ENCODE measurements around the gene EXOSC2. TPM values are rescaled to one million over a fixed set of nuclear protein-coding genes. Genes with fewer than 3 reads are reported as not detected.

Gene EXOSC2
- total and polyA plus RNA-seq, 2 of the 8 experiments (the other 6 are each of a cell fraction or from before 2014, with no cell fraction given), result 47.8 to 93.6 TPM

- CTCF ChIA-PET (ENCODE audit: partially characterized antibody), result interaction anchor here (0.7 to 3.6 kb wide), 6 partner anchors 20 to 909 kb away, joined by 3 to 14 read pairs (median 4); no protein-coding TSS in a partner anchor
- peaks cover 0 to 61% of the 10 kb centered on the region in 2 experiments; a peak in 3 of 4 replicates for H3K79me2 ChIP-seq (ENCODE audit: control insufficient read depth in 1 of 2, insufficient read depth in 2 of 2, low read length in 2 of 2)
Measured at GRCh38 chr9:130736834-130737233, 43.3 kb downstream of the EXOSC2 start.

More at GRCh38 chr9:130736834-130737233, 43.3 kb downstream of the EXOSC2 start:
- 91% methylated on average over 1 of the region's 1 CpG; no CpG with 5 or more reads in 1 of the 2 experiments for WGBS, 2 experiments (ENCODE audit: extremely low coverage in 1 of 2, insufficient coverage in 1 of 2, insufficient read length in 1 of 2, insufficient replicate concordance in 2 of 2, low coverage in 1 of 2, low lambda C conversion rate in 2 of 2, missing lambda C conversion rate in 1 of 2)
- Histone ChIP-seq H3K4me2 (ENCODE audit: insufficient read depth in 1 of 2, low read depth in 2 of 2, low read length in 2 of 2) (no peak overlapping the region), H3K9ac (replicated peaks in 1 of 4; ENCODE audit: extremely low read depth in 1 of 4, low read depth in 3 of 4, low read length in 3 of 4) (no peak overlapping the region), H3K4ac (replicated peaks; ENCODE audit: insufficient read length, low read depth, low read length) (no peak overlapping the region), H4K5ac (ENCODE audit: insufficient read length, low read depth, low read length) (no peak overlapping the region), H2BK20ac (ENCODE audit: low read length) (no peak overlapping the region), H3K27me3 (replicated peaks in 1 of 4; ENCODE audit: control insufficient read depth in 3 of 4, extremely low read depth in 1 of 4, insufficient read depth in 3 of 4, low read length in 3 of 4) (peaks cover 0 to 1% (median 0%) of the 10 kb centered on the region in 4 experiments; a peak in 1 of 7 replicates), H3K18ac (ENCODE audit: extremely low read depth, low read length) (no peak overlapping the region), H2BK12ac (ENCODE audit: low read depth, low read length) (no peak overlapping the region), H3K14ac (ENCODE audit: insufficient read length) (no peak overlapping the region), H3K4me3 (ENCODE audit: extremely low read depth in 1 of 4, insufficient read depth in 2 of 4, low read depth in 3 of 4, low read length in 4 of 4) (no peak overlapping the region), H2BK15ac (ENCODE audit: low read length) (no peak overlapping the region), H4K8ac (ENCODE audit: extremely low read depth, insufficient read depth, low read length) (no peak overlapping the region), H2BK120ac (replicated peaks; ENCODE audit: low read depth, low read length) (no peak overlapping the region), H2AK5ac (ENCODE audit: low read depth, low read length) (no peak overlapping the region), H3K23ac (ENCODE audit: insufficient read length) (no peak overlapping the region), H4K91ac (replicated peaks; ENCODE audit: insufficient read length, low read length) (no peak overlapping the region), H4K20me1 (replicated peaks in 1 of 2; ENCODE audit: control insufficient read depth in 1 of 2, insufficient read depth in 2 of 2, low read length in 2 of 2) (peaks cover 0 to 2% of the 10 kb centered on the region in 2 experiments), H3K56ac (replicated peaks; ENCODE audit: insufficient read length, low read depth, low read length) (no peak overlapping the region), H3K36me3 (ENCODE audit: control insufficient read depth in 2 of 4, insufficient read depth in 4 of 4, low read length in 3 of 4) (no peaks in the 10 kb centered on the region), H2BK5ac (ENCODE audit: low read depth, low read length) (no peak overlapping the region), H3K4me1 (replicated peaks in 1 of 4; ENCODE audit: control insufficient read depth in 3 of 4, insufficient read depth in 4 of 4, low read length in 3 of 4) (peaks cover 0 to 2% (median 0%) of the 10 kb centered on the region in 4 experiments; a peak in 2 of 7 replicates), H3K27ac (ENCODE audit: low read depth, low read length) (no peak overlapping the region), H2AFZ (ENCODE audit: low read length) (no peak overlapping the region), H3K23me2 (ENCODE audit: low read depth, low read length) (no peaks in the 10 kb centered on the region), H3K9me3 (ENCODE audit: insufficient read depth in 2 of 2, low read depth in 1 of 2, low read length in 1 of 2) (no peaks in the 10 kb centered on the region), H3K79me1 (ENCODE audit: low read depth, low read length) (peaks cover 10% of the 10 kb centered on the region)
- DNase-seq (ENCODE audit: low read depth in 1 of 2, low spot score in 2 of 2) (no peak), FAIRE-seq (no peak)
- POLR2A ChIA-PET (ENCODE audit: partially characterized antibody), result interaction anchor here (2.1 kb wide), 1 partner anchor 100 kb away, joined by 6 read pairs; no protein-coding TSS in a partner anchor
- TF ChIP-seq JUN (IDR thresholded peaks at IDR 0.05; ENCODE audit: low read depth, low read length) (no peak), RAD21 (IDR thresholded peaks at IDR 0.05 in 1 of 2, conservative IDR thresholded peaks at IDR 0.05 in 1 of 2; ENCODE audit: low read depth in 2 of 2, low read length in 2 of 2) (no peak), BRCA1 (IDR thresholded peaks at IDR 0.05; ENCODE audit: low read depth, low read length) (no peak)

All from H1 (cell line).